HL-60/S4 treated with retinoic acid at 250 ng/mL for 4 days and 3 days (cell line): ENCODE measurements around the gene DAB2.
"Not testable (repeated sequence)": the region's sequence is repeated elsewhere in the genome, so short reads cannot be mapped to it uniquely, and the experiment has no call there.

Source experiments
- in situ Hi-C: fragments of 300-500 bp; cut with MboI; formaldehyde crosslinking; loops from 2 replicates; pipeline ENCODE4 v1.7.0; 2022; ENCODE audit warnings: low sequenced_read_pairs

The DAB2 gene

GRCh38 chr5:39422728-39423285 lies 2.0 kb downstream of the DAB2 start:
- in situ Hi-C loops, result no loop called here

- in situ Hi-C loops, result no loop called here
Observed at GRCh38 chr5:39422036-39422606, 2.7 kb downstream of the DAB2 start.

GRCh38 chr5:39420482-39421145 lies 4.2 kb downstream of the DAB2 start:
- in situ Hi-C loops, result no loop called here

GRCh38 chr5:39419796-39420195 lies 5.0 kb downstream of the DAB2 start:
- in situ Hi-C loops, result no loop called here

- in situ Hi-C loops, result no loop called here
Observed at GRCh38 chr5:39417979-39418378, 6.8 kb downstream of the DAB2 start.

GRCh38 chr5:39415201-39415600 lies 9.6 kb downstream of the DAB2 start:
- in situ Hi-C loops, result no loop called here

- in situ Hi-C loops, result no loop called here
Observed at GRCh38 chr5:39414426-39414825, 10.4 kb downstream of the DAB2 start.

GRCh38 chr5:39413771-39414170 lies 11.0 kb downstream of the DAB2 start:
- in situ Hi-C loops, result no loop called here

- in situ Hi-C loops, result no loop called here
Observed at GRCh38 chr5:39412721-39413394, 11.9 kb downstream of the DAB2 start.

- in situ Hi-C loops, result no loop called here
Observed at GRCh38 chr5:39411985-39412384, 12.8 kb downstream of the DAB2 start.

- in situ Hi-C loops, result no loop called here
Observed at GRCh38 chr5:39411061-39411460, 13.7 kb downstream of the DAB2 start.

- in situ Hi-C loops, result no loop called here
Observed at GRCh38 chr5:39409033-39409432, 15.7 kb downstream of the DAB2 start.

GRCh38 chr5:39405083-39405843 lies 19.5 kb downstream of the DAB2 start:
- in situ Hi-C loops, result no loop called here

- in situ Hi-C loops, result not testable (repeated sequence)
Observed at GRCh38 chr5:39403761-39404160, 21.0 kb downstream of the DAB2 start.

- in situ Hi-C loops, result not testable (repeated sequence)
Observed at GRCh38 chr5:39402140-39402539, 22.6 kb downstream of the DAB2 start.

- in situ Hi-C loops, result no loop called here
Observed at GRCh38 chr5:39400713-39401578, 23.8 kb downstream of the DAB2 start.

GRCh38 chr5:39399135-39400036 lies 25.4 kb downstream of the DAB2 start:
- in situ Hi-C loops, result no loop called here

GRCh38 chr5:39396843-39397242 lies 27.9 kb downstream of the DAB2 start:
- in situ Hi-C loops, result no loop called here

- in situ Hi-C loops, result no loop called here
Observed at GRCh38 chr5:39395521-39395920, 29.3 kb downstream of the DAB2 start.
